Stimulated activated CD8-positive, alpha-beta memory T cell treated with anti-CD3 and anti-CD28 coated beads, Interleukin-7, amount 100 ng/mL, for 1 hour (primary cell): ENCODE measurements around the gene IRX1.

Experiments used
- DNase-seq, 2 donors: peaks; one replicate each; pipeline ENCODE4 v3.0.0-alpha.2; 2020; ENCODE audit warnings: low read depth in 2 of 2

Gene IRX1

DNA sequence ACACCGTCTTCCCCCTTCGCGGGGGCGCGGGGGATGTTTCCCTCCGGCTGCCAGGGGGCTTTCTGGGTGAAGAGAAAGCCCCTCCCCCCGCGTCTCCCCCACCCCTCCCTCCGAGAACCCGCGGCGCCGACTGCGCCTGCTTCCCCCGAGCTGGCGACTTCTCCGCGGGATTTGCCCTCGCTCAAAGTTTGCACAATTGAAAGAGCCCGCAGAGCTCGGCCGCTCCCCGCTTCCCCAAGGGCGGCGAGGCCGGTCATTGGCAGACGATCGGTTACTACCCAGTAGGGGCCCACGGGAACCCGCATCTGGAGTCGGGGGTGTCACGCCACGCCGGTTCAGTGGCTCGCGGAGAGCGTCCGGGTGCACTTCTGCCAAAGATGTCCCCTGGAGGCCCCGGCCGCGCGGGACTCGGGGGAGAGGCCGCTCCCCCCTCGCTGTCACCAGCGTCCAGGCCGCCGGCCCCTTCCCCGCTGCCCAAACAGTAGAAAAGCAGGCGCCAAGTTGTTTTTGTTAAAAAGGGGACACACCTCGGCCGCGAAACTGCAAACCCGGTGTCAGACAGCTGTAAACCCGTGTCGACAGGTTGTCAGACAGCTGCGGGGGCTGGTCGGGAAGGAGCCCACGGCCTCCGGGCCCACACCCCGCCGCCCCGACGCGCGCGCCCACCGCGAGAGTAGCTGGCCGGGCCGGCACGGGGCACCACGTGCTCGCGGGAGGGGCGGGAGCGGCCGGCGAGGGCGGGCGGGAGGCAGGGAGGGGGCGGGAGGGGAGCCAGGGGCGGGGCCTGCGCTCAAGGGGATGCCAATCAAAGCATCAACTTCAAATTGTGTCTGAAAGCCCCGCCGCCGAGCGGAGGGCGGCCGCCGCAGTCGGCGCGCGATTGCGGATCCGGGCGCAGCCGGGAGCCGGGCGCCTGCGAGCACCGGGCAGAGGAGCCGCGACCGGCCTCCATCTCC, at the start of gene IRX1:
Gene IRX1 (plus strand): TSS at position 827 of the 956 bp plus-strand sequence. CDS start 274 bp downstream, outside the sequence.
- no peak for DNase-seq

DNA sequence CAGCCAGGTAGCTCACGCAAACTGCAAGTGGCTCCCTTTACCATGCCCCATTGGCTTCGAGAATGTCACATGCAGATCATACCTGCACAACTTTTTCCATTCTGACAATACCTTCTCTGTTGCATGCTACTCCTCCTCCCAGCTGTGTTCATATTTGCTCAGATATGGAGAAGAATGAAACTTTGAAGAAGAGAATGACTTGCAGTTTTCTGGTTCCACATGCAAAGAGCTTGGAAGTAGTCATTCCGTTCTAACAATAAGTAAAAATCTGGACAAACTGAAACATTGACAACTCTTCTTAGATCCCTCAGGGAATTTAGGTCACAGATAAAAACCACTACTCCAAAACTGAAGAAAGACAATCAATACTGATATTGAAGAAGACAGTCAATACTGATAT, 49.6 kb upstream of the IRX1 start:
- no peak for DNase-seq

DNA sequence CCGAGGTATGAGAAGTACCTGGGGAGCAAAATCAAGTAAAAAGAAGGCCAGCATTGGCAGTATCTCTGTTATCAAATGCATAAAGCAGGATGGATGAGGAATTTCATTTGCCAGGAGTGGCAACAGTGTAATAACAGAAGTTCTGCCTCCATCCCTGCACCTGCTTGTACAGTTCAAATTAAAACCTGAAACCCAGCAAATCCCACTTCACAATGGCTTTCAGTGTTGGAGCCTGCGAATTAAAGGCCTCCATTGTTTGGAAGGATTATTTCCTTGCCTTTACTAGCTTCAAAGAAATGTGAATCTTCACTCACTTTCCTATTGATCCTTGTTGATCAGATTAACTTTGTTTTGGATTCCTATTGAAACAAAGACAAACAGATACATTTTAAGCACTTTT, 31.5 kb upstream of the IRX1 start:
- no peak for DNase-seq

DNA sequence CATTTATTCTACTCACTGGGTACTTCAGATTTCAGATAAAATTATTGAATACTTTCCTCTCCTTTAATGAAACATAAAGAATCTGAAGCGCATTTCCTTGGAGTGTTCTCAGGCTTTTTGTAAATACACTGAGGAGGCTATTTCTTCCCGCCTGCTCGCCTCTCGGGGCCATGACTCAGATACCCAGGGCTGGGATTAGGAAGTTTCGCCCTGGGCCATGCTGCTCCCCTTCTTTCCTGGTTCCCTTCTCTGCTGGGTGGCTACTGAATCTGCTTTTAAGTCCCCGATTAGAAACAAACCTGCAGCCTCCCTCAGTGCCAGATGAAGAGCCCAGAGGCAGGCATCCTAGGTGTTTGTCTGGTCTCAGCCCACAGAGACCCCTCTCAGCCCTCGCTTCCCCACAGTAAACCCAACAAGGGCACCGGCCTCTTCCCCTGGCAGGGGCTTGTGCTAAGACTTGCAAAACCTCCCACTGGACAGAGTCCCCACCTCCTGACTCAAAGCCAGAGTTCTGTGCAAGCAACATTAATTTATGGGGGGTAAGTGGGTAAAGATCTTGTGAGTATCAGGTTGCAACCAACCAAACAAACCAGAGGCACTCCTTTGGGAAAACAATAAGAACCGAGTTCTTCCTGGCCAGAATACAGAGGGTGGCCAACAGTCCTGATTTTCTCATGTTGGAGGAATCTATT, 30.7 kb upstream of the IRX1 start:
- DNase-seq, result no peak

DNA sequence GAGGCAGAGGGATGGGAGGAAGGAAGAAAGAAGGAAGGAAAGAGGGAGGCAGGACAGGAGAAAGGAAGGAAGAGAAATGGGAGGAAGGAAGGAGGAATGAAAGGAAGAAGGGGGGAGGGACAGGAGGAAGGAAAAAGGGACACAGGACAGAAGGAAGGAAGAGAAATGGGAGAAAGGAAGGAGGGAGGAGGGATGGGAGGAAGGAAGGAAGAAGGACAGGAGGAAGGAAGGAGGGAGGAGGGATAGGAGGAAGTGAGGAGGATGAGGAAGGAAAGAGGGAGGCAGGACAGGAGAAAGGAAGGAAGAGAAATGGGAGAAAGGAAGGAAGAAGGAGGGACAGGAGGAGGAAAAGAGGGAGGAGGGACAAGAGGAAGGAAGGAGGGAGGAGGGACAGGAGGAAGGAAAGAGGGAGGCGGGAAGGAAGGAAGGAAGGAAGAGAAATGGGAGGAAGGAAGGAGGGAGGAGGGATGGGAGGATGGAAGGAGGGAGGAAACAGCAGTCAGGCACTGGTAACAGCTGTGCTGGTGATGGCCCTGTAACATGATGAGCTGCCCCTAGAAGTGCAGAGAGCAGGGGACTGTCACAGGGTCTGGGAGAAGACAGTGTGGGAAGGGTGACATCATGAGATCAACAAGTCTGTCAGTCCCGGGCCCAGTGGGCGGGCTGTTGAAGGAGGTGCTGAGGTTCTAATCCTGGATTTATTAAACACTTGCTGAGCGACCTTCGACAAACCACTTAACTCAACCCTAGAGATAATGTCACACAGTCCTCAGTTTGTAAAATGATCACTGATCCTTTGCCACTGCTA, 10.7 kb upstream of the IRX1 start:
- no peak for DNase-seq

DNA sequence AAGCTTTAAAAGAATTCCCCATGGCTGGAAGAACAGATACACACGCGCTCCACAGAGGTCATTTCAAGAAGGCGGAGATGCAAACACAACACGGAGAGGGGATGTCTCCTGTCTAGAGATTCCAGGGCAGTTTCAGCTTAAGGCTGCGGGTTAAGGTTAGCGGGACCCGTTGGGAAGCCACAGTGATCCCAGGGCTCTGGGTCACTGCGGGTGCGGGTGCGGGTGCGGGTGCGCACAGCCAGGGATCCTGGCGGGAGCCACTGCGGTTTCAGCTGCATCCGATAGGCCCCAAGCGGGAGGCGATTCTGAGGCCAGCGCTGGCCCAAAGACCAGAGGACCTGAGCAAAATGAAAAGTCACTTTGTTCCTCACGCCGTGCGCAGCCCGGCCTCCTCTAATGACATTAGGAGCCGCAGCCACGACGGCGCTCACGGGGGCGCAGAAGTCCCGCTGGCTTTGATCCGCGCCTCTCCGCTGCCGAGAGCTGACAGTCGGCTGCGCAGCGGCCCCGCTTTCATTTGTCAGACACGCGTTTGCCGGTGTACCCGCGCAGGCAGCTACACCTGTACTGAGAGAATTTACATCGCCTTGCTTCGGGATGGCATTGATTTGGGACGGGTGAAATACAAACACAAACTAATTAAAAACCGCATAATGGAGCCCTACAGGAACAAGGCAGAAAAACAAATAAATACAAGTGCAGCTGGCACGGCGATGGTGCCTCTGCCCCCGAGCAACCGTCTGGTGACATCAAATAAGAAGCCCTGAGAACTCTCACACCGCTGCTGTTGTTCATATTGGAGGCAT, 5.3 kb upstream of the IRX1 start:
- no peak for DNase-seq

DNA sequence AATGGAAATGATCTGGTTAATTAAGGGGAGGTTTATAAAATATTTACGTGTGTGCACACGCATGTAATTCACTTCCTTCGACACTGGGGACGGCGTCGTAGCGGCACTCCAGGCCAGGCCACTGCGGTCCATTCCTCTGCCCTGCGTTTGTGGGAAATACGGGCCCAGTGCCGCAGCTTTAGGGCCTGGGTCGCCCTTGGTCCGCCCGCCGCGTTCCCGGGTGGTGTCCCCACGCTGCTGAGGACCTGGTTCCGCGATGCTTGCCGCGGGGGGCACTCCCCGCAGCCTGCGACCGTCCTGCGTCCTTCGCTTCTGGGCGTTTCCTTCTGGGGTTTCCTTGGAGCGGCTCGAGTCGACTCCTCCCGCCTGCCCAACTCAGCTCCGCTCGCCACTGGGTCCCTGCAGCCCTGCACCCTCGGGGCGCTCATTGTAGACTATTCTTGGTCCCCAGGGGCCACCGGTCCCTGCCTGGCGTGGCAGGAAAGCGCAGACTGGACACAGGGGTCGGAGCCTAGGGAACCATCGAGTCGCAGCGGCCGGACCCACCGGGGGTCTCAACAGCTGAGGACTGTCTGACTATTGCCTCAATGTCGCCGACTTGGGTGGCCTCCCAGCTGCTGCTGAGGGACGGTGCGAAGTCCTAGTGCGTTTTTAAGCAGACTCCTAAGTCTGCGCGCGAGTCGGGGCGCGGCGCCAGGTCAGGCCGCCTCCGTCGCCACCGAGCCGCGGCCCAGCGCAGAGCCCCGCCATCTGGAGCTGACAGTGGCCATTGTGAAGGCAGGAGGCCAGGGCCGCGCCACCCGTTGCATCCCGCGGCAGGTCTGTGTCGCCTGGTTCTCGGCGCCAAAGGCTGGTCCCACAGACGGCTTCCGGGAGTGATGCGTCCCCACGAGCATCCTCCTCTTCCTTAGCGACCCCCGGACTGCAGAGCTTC, 4.4 kb upstream of the IRX1 start:
- no peak for DNase-seq

DNA sequence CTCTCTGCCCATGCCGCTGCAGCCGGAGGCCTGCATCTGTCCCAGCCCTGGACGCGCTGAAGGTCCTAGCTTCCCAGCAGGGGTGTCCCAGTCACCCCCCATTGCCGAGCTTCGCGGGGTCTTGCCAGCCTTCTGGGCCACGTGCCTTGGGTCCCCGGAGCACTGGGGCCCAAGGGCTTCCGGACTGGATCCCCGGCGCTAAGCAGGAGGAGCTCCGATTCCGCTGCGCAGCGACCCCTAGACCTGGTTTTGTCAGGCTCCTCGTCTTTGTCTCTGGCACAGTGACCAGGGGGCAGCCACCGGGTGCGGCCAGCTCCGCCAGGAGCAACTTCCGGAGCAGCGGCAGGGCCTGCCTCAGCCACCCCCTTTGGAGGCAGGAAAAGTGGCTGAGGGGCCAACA, 3.3 kb upstream of the IRX1 start:
- no peak for DNase-seq

DNA sequence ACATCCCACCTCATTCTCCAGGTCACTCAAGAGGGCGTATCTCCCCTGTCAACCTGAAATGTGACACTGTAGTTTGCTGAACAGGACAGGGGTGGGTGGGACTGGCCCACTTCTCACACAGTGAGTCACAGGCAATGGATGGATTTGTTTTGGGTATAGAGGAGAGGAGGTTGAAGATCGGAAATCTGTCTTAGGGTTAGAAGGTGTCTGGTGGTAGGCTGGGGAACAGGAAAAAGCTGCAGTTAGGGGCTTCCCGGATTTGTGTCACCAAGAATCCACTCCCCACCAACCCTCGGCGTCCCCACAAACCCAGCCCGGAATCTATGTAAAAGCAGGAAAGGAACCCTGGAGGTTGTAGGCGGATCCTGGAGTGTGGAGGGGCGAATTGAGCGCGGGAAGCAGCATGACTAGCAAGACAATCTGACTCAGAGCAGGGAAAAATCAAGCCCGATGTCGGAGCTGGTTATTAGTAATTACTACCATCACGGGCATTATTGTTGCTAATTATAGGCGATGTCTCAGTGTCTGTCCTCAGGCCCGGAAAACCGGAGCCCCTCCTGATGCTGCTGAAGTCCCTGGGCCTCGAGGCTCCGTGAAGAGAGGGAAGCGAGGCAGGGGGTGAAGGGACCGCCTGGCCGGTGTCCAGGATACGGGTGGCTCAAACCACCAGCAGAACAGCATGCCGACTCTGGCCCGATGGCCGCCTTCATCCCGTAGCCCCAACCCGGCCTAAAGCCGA, 1.7 kb upstream of the IRX1 start:
- DNase-seq, result no peak

DNA sequence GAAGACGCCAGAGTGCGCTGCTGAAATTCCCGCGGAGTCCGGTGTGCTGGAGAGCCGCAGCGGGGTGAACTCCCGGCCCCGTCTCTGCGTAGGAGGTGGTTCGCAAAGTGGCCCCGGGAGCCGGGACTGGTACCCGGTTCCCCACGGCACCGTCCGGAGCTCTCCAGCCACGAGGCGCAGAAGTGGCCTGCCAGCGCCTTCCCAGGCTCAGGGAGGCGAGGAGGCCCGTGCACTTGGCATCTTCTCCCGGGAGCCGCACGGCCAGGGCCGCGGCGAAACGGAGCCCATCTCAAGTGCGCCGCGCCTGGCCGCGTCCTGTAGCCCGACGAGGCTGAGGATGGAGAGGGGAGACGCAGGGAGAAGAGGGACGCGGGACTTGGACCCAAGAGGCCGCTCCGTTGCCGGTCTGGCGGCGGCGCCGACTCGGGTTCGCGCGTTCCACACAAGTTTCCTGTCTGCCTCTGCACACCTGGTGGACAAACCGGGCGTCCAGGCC, 1.1 kb upstream of the IRX1 start:
- DNase-seq, result no peak

DNA sequence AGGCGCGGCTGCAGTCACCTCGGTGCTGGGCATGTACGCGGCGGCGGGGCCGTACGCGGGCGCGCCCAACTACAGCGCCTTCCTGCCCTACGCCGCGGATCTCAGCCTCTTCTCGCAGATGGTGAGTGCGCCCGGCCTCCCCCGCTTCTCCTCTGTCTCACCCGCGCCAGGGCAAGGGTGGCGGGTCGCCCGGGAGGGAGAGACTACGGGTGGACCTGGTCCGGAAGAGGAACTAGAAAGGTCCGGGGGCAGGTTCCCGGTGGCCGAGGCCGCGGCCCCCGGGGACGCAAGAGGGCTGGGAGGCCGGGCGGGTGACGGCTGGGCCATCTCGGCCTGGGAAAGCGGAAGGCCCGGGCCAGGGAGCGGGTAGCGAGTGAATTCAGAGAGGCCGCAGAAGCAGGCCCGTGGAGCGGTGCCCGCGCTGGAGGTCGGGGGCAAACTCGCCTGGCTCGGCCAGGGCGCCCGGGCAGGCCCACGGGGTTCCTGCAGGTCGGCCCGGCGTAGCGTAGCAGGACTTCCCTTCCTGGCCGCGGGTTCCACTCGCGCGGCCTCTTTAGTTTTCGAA, 711 bp downstream of the IRX1 start:
- DNase-seq, result no peak

DNA sequence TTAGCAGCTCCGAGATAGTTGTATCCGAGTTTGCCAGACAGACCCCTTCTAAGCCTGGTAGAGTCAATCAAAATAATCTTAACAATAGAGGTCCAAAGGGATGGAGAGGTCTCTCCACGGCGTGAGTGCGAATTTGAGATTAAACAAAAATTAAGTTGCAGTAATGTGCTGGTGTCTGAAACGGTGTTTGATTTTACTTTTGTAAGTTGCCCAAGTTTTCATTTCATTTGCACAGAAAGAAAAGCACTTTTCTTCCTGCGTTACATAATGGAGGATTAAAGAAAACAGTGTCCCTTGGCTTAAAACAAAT, 1.2 kb downstream of the IRX1 start:
- no peak for DNase-seq

DNA sequence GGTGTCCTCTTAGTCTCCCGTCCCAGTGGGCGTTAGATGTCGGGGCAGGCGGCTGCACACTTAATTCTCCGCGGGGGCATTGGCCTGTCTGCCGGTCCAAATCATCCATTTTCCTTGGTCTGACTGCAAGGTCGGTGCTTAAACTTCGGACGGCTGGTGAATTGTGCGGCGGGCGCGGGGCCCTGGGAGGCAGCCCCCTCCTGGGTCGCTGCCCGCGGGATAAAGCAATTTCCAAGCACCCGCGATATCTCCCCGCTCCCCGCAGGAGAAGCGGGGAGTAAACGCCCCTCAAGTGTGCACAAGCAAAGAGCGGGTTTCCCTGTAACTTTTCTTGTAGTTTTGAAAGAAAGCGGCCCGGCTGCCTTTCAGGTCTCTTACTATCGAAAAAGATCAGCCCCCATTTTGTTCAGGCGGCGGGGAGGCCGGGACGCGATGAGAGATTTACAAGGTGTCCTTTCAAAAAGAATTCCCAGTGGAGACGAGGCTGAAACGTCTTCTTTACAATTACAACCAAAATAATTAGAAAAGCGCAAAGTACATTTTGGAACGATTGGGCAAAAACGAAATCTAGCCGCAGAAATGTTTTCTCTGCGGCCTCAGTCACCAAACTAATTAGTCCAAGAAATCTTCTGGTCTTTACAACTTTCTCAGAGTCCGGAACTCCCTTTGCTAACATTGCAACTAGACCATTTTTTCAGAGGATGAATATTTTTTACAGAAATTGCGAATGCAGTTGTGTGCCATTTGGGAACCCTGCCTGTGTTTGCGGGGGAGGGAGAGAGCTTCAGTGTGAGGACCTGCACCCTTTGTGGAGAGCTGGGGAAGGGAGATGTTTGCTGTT, 1.8 kb downstream of the IRX1 start:
- DNase-seq, result no peak

DNA sequence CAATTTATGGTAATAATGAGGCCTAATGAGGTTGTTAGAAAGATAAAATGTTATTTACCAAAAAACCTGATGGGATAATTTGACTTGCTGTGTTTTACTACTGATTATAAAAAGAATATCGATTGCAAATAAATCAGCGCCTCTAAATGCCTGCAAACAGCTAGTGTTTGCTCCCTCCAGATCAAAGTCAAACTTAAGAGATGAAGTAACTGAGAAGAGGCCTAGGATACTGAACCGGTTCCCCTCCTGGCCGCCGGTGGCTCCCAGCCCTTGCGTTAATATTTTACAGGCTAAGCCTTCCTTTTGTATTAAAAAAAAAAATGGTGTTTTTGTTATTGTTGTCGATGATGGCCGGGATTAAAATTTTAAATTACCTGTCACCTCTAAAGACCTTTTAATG, 2.6 kb downstream of the IRX1 start:
- no peak for DNase-seq

DNA sequence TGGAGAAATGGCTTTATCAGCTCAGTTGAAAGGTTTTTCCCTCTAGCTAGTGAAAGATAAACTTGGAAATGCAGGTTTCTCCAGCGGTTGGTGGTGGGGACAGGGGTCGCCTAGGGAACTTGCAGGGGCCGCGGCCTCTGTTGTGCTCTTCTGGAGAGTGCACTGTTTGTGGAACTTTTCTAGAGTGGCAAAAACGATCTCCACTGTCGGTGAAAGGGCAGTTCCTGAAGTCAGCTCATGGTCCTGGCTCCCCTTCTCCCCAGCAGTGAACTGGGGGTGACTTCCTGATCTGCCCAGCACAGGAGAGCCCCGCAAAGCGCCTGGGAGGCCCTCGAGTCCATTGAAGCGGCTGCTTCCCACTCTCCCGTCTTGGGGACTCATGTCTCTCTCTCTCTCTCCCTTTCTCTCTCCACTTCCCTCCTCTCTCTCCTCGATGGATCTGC, 3.2 kb downstream of the IRX1 start:
- DNase-seq, result no peak

DNA sequence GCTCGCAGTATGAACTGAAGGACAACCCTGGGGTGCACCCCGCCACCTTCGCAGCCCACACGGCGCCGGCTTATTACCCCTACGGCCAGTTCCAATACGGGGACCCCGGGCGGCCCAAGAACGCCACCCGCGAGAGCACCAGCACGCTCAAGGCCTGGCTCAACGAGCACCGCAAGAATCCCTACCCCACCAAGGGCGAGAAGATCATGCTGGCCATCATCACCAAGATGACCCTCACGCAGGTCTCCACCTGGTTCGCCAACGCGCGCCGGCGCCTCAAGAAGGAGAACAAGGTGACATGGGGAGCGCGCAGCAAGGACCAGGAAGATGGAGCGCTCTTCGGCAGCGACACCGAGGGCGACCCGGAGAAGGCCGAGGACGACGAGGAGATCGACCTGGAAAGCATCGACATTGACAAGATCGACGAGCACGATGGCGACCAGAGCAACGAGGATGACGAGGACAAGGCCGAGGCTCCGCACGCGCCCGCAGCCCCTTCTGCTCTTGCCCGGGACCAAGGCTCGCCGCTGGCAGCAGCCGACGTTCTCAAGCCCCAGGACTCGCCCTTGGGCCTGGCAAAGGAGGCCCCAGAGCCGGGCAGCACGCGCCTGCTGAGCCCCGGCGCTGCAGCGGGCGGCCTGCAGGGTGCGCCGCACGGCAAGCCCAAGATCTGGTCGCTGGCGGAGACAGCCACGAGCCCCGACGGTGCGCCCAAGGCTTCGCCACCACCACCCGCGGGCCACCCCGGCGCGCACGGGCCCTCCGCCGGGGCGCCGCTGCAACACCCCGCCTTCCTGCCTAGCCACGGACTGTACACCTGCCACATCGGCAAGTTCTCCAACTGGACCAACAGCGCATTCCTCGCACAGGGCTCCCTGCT, 3.8 kb downstream of the IRX1 start:
- DNase-seq, result no peak
